Measurements from ENCODE around the gene OR4D5. TPM values are rescaled to one million over a fixed set of nuclear protein-coding genes. Genes with fewer than 3 reads are reported as not detected.

Gene OR4D5
- not detected for total RNA-seq
- not detected for polyA plus RNA-seq (ENCODE audit: insufficient read length in 2 of 2)
- long read RNA-seq, donor 1 = 0 reads
- long read RNA-seq, donor 2 = 0 reads
- long read RNA-seq, donor 3 = 0 reads
- long read RNA-seq, donor 4 = 0 reads

- WGBS (ENCODE audit: insufficient coverage) = no CpG with 5 or more reads among the region's 1 CpG
- no peaks in the 10 kb centered on the region for H3K9me3 ChIP-seq (ENCODE audit: control insufficient read depth, insufficient read depth, low read length)
- H3K27ac ChIP-seq (ENCODE audit: low read depth, low read length) = no peak within 1 kb of the TSS
- no peaks in the 10 kb centered on the region for H3K27me3 ChIP-seq (ENCODE audit: control insufficient read depth, insufficient read depth, low read length)
- no peak for DNase-seq (ENCODE audit: low read depth in 4 of 6, low spot score in 6 of 6)
- no peaks in the 10 kb centered on the region for H3K36me3 ChIP-seq (ENCODE audit: control insufficient read depth, insufficient read depth, low read length)
- H3K4me3 ChIP-seq (ENCODE audit: low read depth, low read length) = no peak within 1 kb of the TSS
- no peaks in the 10 kb centered on the region for H3K4me1 ChIP-seq (ENCODE audit: control insufficient read depth, insufficient read depth, low read length)
Measured at GRCh38 chr11:123939317-123939716, at the start of gene OR4D5. TSS of gene OR4D5 (plus strand) at chr11:123939617. CDS start at chr11:123939617, 0 bp downstream.

DNA sequence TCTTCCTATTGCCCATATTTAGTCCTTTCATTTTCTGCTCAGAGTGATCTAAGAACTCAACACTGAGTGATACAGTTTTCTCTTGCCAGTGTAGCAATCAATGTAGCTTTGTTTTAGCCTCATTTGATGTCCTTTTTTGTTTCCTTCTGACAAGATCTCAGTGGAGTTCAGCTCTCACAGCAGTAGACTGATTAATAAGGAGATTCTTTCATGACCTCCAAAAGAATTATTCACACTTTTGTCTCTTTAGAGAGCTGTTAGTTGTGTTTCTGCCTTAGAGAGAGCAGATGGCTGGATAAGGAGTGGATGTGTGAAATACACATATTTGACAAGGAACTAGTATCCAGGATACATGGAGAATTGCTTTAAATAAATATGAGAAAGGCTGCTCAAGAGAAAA, 47.4 kb upstream of the OR4D5 start:
- H3K9me3 ChIP-seq (ENCODE audit: control insufficient read depth, insufficient read depth, low read length) = no peaks in the 10 kb centered on the region
- H3K4me1 ChIP-seq (ENCODE audit: control insufficient read depth, insufficient read depth, low read length) = no peaks in the 10 kb centered on the region
- H3K27me3 ChIP-seq (ENCODE audit: control insufficient read depth, insufficient read depth, low read length) = no peaks in the 10 kb centered on the region
- no peak overlapping the region for H3K27ac ChIP-seq (ENCODE audit: low read depth, low read length)
- DNase-seq (ENCODE audit: low read depth in 4 of 6, low spot score in 6 of 6) = peak in 3 of 6 donors; percentile 6 to 64 (median 56)
- H3K4me3 ChIP-seq (ENCODE audit: low read depth, low read length) = no peak overlapping the region
- no peaks in the 10 kb centered on the region for H3K36me3 ChIP-seq (ENCODE audit: control insufficient read depth, insufficient read depth, low read length)

DNA sequence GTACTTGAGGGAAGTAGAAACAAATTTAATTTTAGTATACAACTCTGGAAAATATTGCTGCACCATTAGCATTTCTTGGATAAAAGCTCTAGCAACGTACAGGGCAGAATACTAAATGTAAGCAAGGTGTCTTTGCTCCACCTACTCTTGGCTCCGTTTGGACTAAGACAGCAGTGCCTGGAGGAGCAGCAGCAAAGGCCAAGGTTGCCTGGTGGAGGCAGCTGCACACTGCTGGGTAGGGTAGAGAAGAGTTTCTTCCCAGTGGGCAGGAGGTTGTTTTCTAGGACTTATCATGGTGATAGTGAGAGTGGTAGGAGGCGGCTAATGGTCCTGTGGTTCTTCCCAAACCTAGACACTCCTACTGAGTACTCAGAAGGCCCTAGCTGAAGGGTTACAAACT, 39.6 kb upstream of the OR4D5 start:
- Histone ChIP-seq H3K27me3 (ENCODE audit: control insufficient read depth, insufficient read depth, low read length) (no peaks in the 10 kb centered on the region), H3K4me3 (ENCODE audit: low read depth, low read length) (no peak overlapping the region), H3K36me3 (ENCODE audit: control insufficient read depth, insufficient read depth, low read length) (no peaks in the 10 kb centered on the region), H3K27ac (ENCODE audit: low read depth, low read length) (no peak overlapping the region), H3K9me3 (ENCODE audit: control insufficient read depth, insufficient read depth, low read length) (no peaks in the 10 kb centered on the region), H3K4me1 (ENCODE audit: control insufficient read depth, insufficient read depth, low read length) (no peaks in the 10 kb centered on the region)
- 67% methylated on average over 2 of the region's 3 CpGs for WGBS (ENCODE audit: insufficient coverage)
- DNase-seq (ENCODE audit: low read depth in 4 of 6, low spot score in 6 of 6) = no peak

GRCh38 chr11:123901867-123902266, 37.5 kb upstream of the OR4D5 start, which contains the start of gene OR8D4:
TSS of gene OR8D4 (plus strand) at chr11:123902167. CDS start at chr11:123906432, 4,265 bp downstream.
- H3K36me3 ChIP-seq (ENCODE audit: control insufficient read depth, insufficient read depth, low read length) = no peaks in the 10 kb centered on the region
- no peak within 1 kb of the TSS for H3K4me3 ChIP-seq (ENCODE audit: low read depth, low read length)
- no peak for DNase-seq (ENCODE audit: low read depth in 4 of 6, low spot score in 6 of 6)
- no peaks in the 10 kb centered on the region for H3K27me3 ChIP-seq (ENCODE audit: control insufficient read depth, insufficient read depth, low read length)
- no peaks in the 10 kb centered on the region for H3K9me3 ChIP-seq (ENCODE audit: control insufficient read depth, insufficient read depth, low read length)
- H3K4me1 ChIP-seq (ENCODE audit: control insufficient read depth, insufficient read depth, low read length) = peaks cover 2% of the 10 kb centered on the region
- no peak within 1 kb of the TSS for H3K27ac ChIP-seq (ENCODE audit: low read depth, low read length)
- WGBS (ENCODE audit: insufficient coverage) = no CpG with 5 or more reads among the region's 1 CpG

DNA sequence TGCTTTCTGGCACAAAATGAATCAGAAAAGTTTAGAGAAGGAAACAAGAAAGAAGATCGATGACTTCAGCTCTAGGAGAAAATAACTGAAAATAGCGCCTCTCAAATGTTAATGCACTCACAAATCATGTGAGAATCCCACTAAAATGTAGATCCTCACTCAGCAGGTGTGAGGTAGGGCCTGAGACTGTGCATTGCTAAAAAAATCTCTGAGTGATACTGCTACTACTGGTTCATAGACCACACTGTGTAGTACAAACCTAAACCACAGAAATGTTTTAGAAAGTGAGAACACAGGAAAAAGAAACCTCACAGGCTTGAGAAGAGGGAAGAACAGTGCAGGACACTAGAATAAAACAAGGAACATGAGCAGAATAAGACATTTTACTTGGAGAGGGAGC, 35.5 kb upstream of the OR4D5 start:
- Histone ChIP-seq H3K36me3 (ENCODE audit: control insufficient read depth, insufficient read depth, low read length) (no peaks in the 10 kb centered on the region), H3K27me3 (ENCODE audit: control insufficient read depth, insufficient read depth, low read length) (no peaks in the 10 kb centered on the region), H3K4me1 (ENCODE audit: control insufficient read depth, insufficient read depth, low read length) (peaks cover 2% of the 10 kb centered on the region), H3K9me3 (ENCODE audit: control insufficient read depth, insufficient read depth, low read length) (no peaks in the 10 kb centered on the region), H3K4me3 (ENCODE audit: low read depth, low read length) (no peak overlapping the region), H3K27ac (ENCODE audit: low read depth, low read length) (no peak overlapping the region)
- WGBS (ENCODE audit: insufficient coverage) = no CpG with 5 or more reads among the region's 2 CpGs
- DNase-seq (ENCODE audit: low read depth in 4 of 6, low spot score in 6 of 6) = no peak

- DNase-seq (ENCODE audit: low read depth in 4 of 6, low spot score in 6 of 6) = peak in 2 of 6 donors; percentile 39 to 48
- Histone ChIP-seq H3K27ac (ENCODE audit: low read depth, low read length) (no peak overlapping the region), H3K9me3 (ENCODE audit: control insufficient read depth, insufficient read depth, low read length) (no peaks in the 10 kb centered on the region), H3K36me3 (ENCODE audit: control insufficient read depth, insufficient read depth, low read length) (no peaks in the 10 kb centered on the region), H3K4me3 (ENCODE audit: low read depth, low read length) (no peak overlapping the region), H3K4me1 (ENCODE audit: control insufficient read depth, insufficient read depth, low read length) (peaks cover 2% of the 10 kb centered on the region), H3K27me3 (ENCODE audit: control insufficient read depth, insufficient read depth, low read length) (no peaks in the 10 kb centered on the region)
- 80% methylated on average over 1 of the region's 3 CpGs for WGBS (ENCODE audit: insufficient coverage)
Measured at GRCh38 chr11:123904932-123905331, 34.5 kb upstream of the OR4D5 start.

GRCh38 chr11:123905826-123906225, 33.6 kb upstream of the OR4D5 start:
- Histone ChIP-seq H3K9me3 (ENCODE audit: control insufficient read depth, insufficient read depth, low read length) (no peaks in the 10 kb centered on the region), H3K4me3 (ENCODE audit: low read depth, low read length) (no peak overlapping the region), H3K27ac (ENCODE audit: low read depth, low read length) (no peak overlapping the region), H3K27me3 (ENCODE audit: control insufficient read depth, insufficient read depth, low read length) (no peaks in the 10 kb centered on the region), H3K4me1 (ENCODE audit: control insufficient read depth, insufficient read depth, low read length) (peaks cover 2% of the 10 kb centered on the region), H3K36me3 (ENCODE audit: control insufficient read depth, insufficient read depth, low read length) (no peaks in the 10 kb centered on the region)
- peak in 3 of 6 donors; percentile 4 to 80 (median 39) for DNase-seq (ENCODE audit: low read depth in 4 of 6, low spot score in 6 of 6)
- 53% methylated on average over 2 of the region's 3 CpGs for WGBS (ENCODE audit: insufficient coverage)

DNA sequence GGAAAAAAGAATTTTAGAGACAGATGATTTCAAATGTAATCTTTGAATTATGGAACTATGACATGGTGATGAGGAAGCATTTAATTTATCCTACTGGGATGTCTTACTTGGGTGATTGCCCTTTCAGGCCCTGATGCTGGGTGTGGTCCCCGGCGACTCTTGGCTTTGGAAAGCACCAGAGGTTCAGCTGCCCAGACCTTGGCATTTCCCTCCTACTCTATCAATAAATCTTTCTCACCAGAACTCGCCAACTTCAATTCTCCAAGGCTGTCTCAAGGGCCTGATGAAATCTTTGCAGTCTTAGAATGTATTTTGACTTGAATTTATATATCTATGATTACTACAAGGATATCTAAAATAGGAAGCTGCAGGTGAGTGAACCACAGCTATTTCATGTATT, 18.5 kb upstream of the OR4D5 start:
- no peaks in the 10 kb centered on the region for H3K36me3 ChIP-seq (ENCODE audit: control insufficient read depth, insufficient read depth, low read length)
- H3K27ac ChIP-seq (ENCODE audit: low read depth, low read length) = no peak overlapping the region
- peak in 1 of 6 donors; percentile 8 for DNase-seq (ENCODE audit: low read depth in 4 of 6, low spot score in 6 of 6)
- H3K27me3 ChIP-seq (ENCODE audit: control insufficient read depth, insufficient read depth, low read length) = no peaks in the 10 kb centered on the region
- H3K4me1 ChIP-seq (ENCODE audit: control insufficient read depth, insufficient read depth, low read length) = no peaks in the 10 kb centered on the region
- no CpG with 5 or more reads among the region's 3 CpGs for WGBS (ENCODE audit: insufficient coverage)
- no peak overlapping the region for H3K4me3 ChIP-seq (ENCODE audit: low read depth, low read length)
- no peaks in the 10 kb centered on the region for H3K9me3 ChIP-seq (ENCODE audit: control insufficient read depth, insufficient read depth, low read length)

GRCh38 chr11:123924027-123924426, 15.4 kb upstream of the OR4D5 start:
- no peak for DNase-seq (ENCODE audit: low read depth in 4 of 6, low spot score in 6 of 6)
- H3K27me3 ChIP-seq (ENCODE audit: control insufficient read depth, insufficient read depth, low read length) = no peaks in the 10 kb centered on the region
- no peak overlapping the region for H3K4me3 ChIP-seq (ENCODE audit: low read depth, low read length)
- no peak overlapping the region for H3K27ac ChIP-seq (ENCODE audit: low read depth, low read length)
- H3K4me1 ChIP-seq (ENCODE audit: control insufficient read depth, insufficient read depth, low read length) = no peaks in the 10 kb centered on the region
- no peaks in the 10 kb centered on the region for H3K9me3 ChIP-seq (ENCODE audit: control insufficient read depth, insufficient read depth, low read length)
- WGBS (ENCODE audit: insufficient coverage) = no CpG with 5 or more reads among the region's 1 CpG
- H3K36me3 ChIP-seq (ENCODE audit: control insufficient read depth, insufficient read depth, low read length) = no peaks in the 10 kb centered on the region

GRCh38 chr11:123942413-123942812, 3.0 kb downstream of the OR4D5 start:
- Histone ChIP-seq H3K4me1 (ENCODE audit: control insufficient read depth, insufficient read depth, low read length) (no peaks in the 10 kb centered on the region), H3K4me3 (ENCODE audit: low read depth, low read length) (no peak overlapping the region), H3K27me3 (ENCODE audit: control insufficient read depth, insufficient read depth, low read length) (no peaks in the 10 kb centered on the region), H3K36me3 (ENCODE audit: control insufficient read depth, insufficient read depth, low read length) (no peaks in the 10 kb centered on the region), H3K27ac (ENCODE audit: low read depth, low read length) (no peak overlapping the region), H3K9me3 (ENCODE audit: control insufficient read depth, insufficient read depth, low read length) (no peaks in the 10 kb centered on the region)
- WGBS (ENCODE audit: insufficient coverage) = 100% methylated on average over 1 of the region's 4 CpGs
- DNase-seq (ENCODE audit: low read depth in 4 of 6, low spot score in 6 of 6) = no peak

Data from spinal cord (tissue), 10 donors.